Neural cell (in vitro differentiated cells): ENCODE results near the gene CT45A8.
"Not testable (repeated sequence)": the region's sequence is repeated elsewhere in the genome, so short reads cannot be mapped to it uniquely, and the experiment has no call there.

Experiments
- POLR2AphosphoS5 ChIP-seq: IDR thresholded peaks from 2 replicates; pipeline ENCODE4 v1.6.1; 2012
- TAF1 ChIP-seq: IDR thresholded peaks from 2 replicates; pipeline ENCODE4 v1.6.1; 2012; ENCODE audit warnings: low read depth
- TF ChIP-seq, protein P1 (sequence below): fragments of 450-650 bp; IDR thresholded peaks from 2 replicates; pipeline ENCODE4 v1.5.1; 2014; ENCODE audit warnings: antibody characterized with exemption, mild to moderate bottlenecking, moderate library complexity; ENCODE audit not compliant: poor library complexity, severe bottlenecking

DNA sequence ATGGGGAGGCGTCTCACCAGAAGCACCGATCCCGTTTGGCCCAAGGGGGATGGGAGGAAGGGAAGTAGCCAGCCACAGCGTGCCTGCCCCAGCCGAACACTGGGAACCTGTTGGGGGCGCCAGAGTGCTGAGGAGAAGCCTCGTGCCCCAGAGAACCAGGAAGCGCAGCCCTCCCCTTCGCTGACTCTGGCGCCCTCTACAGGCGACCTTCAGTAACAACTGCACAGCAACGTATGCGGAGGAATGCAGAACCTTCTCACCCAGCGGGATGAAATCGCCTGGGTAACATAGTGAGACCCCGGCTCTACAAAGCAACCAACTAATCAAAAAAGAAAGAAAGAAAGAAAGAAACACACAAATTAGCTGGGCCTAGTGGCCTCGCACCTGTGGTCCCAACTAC, 17.2 kb downstream of the CT45A8 start, which contains the start of gene CT45A7:
- TF ChIP-seq, protein P1, sequence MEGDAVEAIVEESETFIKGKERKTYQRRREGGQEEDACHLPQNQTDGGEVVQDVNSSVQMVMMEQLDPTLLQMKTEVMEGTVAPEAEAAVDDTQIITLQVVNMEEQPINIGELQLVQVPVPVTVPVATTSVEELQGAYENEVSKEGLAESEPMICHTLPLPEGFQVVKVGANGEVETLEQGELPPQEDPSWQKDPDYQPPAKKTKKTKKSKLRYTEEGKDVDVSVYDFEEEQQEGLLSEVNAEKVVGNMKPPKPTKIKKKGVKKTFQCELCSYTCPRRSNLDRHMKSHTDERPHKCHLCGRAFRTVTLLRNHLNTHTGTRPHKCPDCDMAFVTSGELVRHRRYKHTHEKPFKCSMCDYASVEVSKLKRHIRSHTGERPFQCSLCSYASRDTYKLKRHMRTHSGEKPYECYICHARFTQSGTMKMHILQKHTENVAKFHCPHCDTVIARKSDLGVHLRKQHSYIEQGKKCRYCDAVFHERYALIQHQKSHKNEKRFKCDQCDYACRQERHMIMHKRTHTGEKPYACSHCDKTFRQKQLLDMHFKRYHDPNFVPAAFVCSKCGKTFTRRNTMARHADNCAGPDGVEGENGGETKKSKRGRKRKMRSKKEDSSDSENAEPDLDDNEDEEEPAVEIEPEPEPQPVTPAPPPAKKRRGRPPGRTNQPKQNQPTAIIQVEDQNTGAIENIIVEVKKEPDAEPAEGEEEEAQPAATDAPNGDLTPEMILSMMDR: not testable (repeated sequence)
- not testable (repeated sequence) for TF ChIP-seq POLR2AphosphoS5, TAF1
